Liver (tissue), 3 donors: ENCODE results near the gene UBR1.

ENCODE experiments used
- ATF3 ChIP-seq: IDR thresholded peaks from 2 replicates; pipeline ENCODE4 v1.6.1; 2016; ENCODE audit warnings: antibody characterized with exemption
- CTCF ChIP-seq: fragments of 150-350 bp; IDR thresholded peaks from 2 replicates; pipeline ENCODE4 v1.5.1; 2017; ENCODE audit warnings: improper control_type of control experiment, low read depth, low read length; ENCODE audit not compliant: missing input control
- EGR1 ChIP-seq, 2 donors: IDR thresholded peaks; 2 replicates each; pipeline ENCODE4 v1.6.1; 2016 to 2018; ENCODE audit warnings: antibody characterized with exemption in 2 of 2, low read depth in 2 of 2
- FOXA1 ChIP-seq: IDR thresholded peaks from 2 replicates; pipeline ENCODE4 v1.6.1; 2016; ENCODE audit warnings: antibody characterized with exemption
- GABPA ChIP-seq, 2 donors: IDR thresholded peaks in 1 of 2; conservative IDR thresholded peaks in 1 of 2; 2 replicates each; pipeline ENCODE4 v1.6.1; 2016; ENCODE audit warnings: antibody characterized with exemption in 2 of 2, mild to moderate bottlenecking in 1 of 2, moderate library complexity in 1 of 2
- HNF4A ChIP-seq, 2 donors: conservative IDR thresholded peaks; 2 replicates each; pipeline ENCODE4 v1.6.1; 2016; ENCODE audit warnings: antibody characterized with exemption in 2 of 2, mild to moderate bottlenecking in 2 of 2
- HNF4G ChIP-seq: IDR thresholded peaks from 2 replicates; pipeline ENCODE4 v1.6.1; 2016; ENCODE audit warnings: antibody characterized with exemption
- JUND ChIP-seq, 2 donors: IDR thresholded peaks; 2 replicates each; pipeline ENCODE4 v1.6.1; 2016; ENCODE audit warnings: antibody characterized with exemption in 2 of 2
- RAD21 ChIP-seq, 2 donors: IDR thresholded peaks; 2 replicates each; pipeline ENCODE4 v1.6.1; 2016; ENCODE audit warnings: antibody characterized with exemption in 2 of 2, mild to moderate bottlenecking in 2 of 2
- REST ChIP-seq: IDR thresholded peaks from 2 replicates; pipeline ENCODE4 v1.6.1; 2016; ENCODE audit warnings: antibody characterized with exemption, mild to moderate bottlenecking
- YY1 ChIP-seq: IDR thresholded peaks from 2 replicates; pipeline ENCODE4 v1.6.1; 2016; ENCODE audit warnings: antibody characterized with exemption, mild to moderate bottlenecking
- ZBTB33 ChIP-seq: IDR thresholded peaks from 2 replicates; pipeline ENCODE4 v1.6.1; 2016; ENCODE audit warnings: antibody characterized with exemption
- donor health status: healthy.
- donor health status: healthy.

- TF ChIP-seq ZBTB33: no peak
- TF ChIP-seq HNF4G: no peak
- TF ChIP-seq CTCF: no peak
- TF ChIP-seq EGR1 (IDR thresholded peaks at IDR 0.05; ENCODE audit: low read depth in 2 of 2): no peak
- TF ChIP-seq JUND (IDR thresholded peaks at IDR 0.05): no peak
- TF ChIP-seq REST: no peak
- no peak for TF ChIP-seq FOXA1
- TF ChIP-seq ATF3: no peak
- no peak for TF ChIP-seq RAD21 (IDR thresholded peaks at IDR 0.05)
- TF ChIP-seq GABPA (IDR thresholded peaks at IDR 0.05 in 1 of 2, conservative IDR thresholded peaks at IDR 0.05 in 1 of 2): no peak
- no peak for TF ChIP-seq YY1
- no peak for TF ChIP-seq HNF4A (conservative IDR thresholded peaks at IDR 0.05)
Observed at GRCh38 chr15:43095243-43095642, 10.6 kb downstream of the UBR1 start.
